A549 (cell line): ENCODE data around the gene MON1B.

Experiments
- CBX2 ChIP-seq: fragments of 200-600 bp; sonication (generic); IDR thresholded peaks from 2 replicates; pipeline ENCODE4 v1.6.1; 2016; ENCODE audit warnings: low read depth, mild to moderate bottlenecking, borderline replicate concordance
- CEBPB ChIP-seq, 2 experiments: fragments of >200 bp in 1 of 2; sonication (Bioruptor Twin) in 1 of 2; formaldehyde crosslinking in 1 of 2; IDR thresholded peaks; 2 replicates each; pipeline ENCODE4 v1.6.1; 2012 to 2016
- FOSL2 ChIP-seq, 2 experiments: fragments of 450-650 bp in 1 of 2; fragments of >200 bp in 1 of 2; sonication (Bioruptor Twin) in 1 of 2; formaldehyde crosslinking; IDR thresholded peaks; 2 replicates each; pipeline versions ENCODE4 v1.5.0 to v1.6.1; 2016 to 2020; ENCODE audit warnings: mild to moderate bottlenecking in 1 of 2, moderate library complexity in 1 of 2
- JUN ChIP-seq, 2 experiments: fragments of >200 bp; sonication (Bioruptor Twin); formaldehyde crosslinking; IDR thresholded peaks; 2 replicates in 1 of 2; 3 replicates in 1 of 2; pipeline ENCODE4 v1.6.1; 2016 to 2017
- RFX5 ChIP-seq: fragments of 450-650 bp; IDR thresholded peaks from 2 replicates; pipeline ENCODE4 v1.7.1; 2014; ENCODE audit warnings: antibody characterized with exemption, mild to moderate bottlenecking, moderate library complexity
- TF ChIP-seq, protein P1 (sequence below): fragments of >200 bp; sonication (Bioruptor Twin); formaldehyde crosslinking; IDR thresholded peaks from 3 replicates; pipeline ENCODE4 v1.6.1; 2016
- TF ChIP-seq, protein P2 (sequence below): fragments of >200 bp; sonication (Bioruptor Twin); formaldehyde crosslinking; IDR thresholded peaks from 3 replicates; pipeline ENCODE4 v1.5.1; 2016
- TF ChIP-seq, protein P3 (sequence below): fragments of 200-600 bp; sonication (generic); IDR thresholded peaks from 2 replicates; pipeline ENCODE4 v1.6.1; 2016; ENCODE audit warnings: antibody characterized with exemption, mild to moderate bottlenecking, moderate library complexity

DNA sequence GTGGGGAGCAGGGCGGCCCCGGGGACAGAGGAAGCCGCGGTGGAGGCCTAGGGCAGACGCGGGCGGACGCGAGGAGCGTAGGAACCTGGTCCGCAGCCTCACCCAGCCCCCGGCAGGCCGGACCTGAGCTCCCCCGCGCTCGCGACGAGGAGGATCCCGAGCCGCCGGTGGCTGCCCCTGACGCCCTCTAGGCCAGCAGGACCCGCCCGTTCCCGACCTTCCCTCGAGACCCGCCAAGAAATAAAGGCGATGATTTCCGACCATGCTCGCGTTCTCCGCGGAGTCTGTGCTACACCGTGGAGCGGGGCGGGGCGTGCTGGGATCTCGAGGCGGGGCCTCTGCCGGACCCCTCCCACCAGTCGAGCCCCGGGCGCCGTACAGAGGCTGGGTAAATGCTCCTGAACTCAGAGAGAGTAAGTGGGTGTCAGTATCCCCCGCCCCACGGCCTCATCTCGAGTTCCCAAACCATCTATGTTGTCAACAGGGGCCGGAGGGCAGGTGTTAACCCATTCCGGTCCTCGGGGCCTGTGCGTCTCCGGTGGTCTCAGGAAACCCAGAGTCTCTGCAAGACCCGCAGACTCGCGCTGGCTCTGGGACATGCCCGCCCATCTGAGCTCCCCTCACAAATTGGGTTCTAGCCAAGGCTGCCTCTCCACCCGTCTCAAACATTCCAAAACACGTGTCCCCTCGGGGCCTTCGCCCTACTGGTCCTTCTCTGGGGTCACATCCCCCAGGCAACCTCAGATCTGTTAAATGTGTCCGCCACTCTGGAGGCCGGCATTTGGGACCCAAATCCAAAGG, 22.0 kb downstream of the MON1B start:
- TF ChIP-seq, protein P1, sequence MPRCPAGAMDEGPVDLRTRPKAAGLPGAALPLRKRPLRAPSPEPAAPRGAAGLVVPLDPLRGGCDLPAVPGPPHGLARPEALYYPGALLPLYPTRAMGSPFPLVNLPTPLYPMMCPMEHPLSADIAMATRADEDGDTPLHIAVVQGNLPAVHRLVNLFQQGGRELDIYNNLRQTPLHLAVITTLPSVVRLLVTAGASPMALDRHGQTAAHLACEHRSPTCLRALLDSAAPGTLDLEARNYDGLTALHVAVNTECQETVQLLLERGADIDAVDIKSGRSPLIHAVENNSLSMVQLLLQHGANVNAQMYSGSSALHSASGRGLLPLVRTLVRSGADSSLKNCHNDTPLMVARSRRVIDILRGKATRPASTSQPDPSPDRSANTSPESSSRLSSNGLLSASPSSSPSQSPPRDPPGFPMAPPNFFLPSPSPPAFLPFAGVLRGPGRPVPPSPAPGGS = no peak
- TF ChIP-seq, protein P2, sequence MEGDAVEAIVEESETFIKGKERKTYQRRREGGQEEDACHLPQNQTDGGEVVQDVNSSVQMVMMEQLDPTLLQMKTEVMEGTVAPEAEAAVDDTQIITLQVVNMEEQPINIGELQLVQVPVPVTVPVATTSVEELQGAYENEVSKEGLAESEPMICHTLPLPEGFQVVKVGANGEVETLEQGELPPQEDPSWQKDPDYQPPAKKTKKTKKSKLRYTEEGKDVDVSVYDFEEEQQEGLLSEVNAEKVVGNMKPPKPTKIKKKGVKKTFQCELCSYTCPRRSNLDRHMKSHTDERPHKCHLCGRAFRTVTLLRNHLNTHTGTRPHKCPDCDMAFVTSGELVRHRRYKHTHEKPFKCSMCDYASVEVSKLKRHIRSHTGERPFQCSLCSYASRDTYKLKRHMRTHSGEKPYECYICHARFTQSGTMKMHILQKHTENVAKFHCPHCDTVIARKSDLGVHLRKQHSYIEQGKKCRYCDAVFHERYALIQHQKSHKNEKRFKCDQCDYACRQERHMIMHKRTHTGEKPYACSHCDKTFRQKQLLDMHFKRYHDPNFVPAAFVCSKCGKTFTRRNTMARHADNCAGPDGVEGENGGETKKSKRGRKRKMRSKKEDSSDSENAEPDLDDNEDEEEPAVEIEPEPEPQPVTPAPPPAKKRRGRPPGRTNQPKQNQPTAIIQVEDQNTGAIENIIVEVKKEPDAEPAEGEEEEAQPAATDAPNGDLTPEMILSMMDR = no peak
- TF ChIP-seq CEBPB (IDR thresholded peaks at IDR 0.05) = no peak
- TF ChIP-seq, protein P3, sequence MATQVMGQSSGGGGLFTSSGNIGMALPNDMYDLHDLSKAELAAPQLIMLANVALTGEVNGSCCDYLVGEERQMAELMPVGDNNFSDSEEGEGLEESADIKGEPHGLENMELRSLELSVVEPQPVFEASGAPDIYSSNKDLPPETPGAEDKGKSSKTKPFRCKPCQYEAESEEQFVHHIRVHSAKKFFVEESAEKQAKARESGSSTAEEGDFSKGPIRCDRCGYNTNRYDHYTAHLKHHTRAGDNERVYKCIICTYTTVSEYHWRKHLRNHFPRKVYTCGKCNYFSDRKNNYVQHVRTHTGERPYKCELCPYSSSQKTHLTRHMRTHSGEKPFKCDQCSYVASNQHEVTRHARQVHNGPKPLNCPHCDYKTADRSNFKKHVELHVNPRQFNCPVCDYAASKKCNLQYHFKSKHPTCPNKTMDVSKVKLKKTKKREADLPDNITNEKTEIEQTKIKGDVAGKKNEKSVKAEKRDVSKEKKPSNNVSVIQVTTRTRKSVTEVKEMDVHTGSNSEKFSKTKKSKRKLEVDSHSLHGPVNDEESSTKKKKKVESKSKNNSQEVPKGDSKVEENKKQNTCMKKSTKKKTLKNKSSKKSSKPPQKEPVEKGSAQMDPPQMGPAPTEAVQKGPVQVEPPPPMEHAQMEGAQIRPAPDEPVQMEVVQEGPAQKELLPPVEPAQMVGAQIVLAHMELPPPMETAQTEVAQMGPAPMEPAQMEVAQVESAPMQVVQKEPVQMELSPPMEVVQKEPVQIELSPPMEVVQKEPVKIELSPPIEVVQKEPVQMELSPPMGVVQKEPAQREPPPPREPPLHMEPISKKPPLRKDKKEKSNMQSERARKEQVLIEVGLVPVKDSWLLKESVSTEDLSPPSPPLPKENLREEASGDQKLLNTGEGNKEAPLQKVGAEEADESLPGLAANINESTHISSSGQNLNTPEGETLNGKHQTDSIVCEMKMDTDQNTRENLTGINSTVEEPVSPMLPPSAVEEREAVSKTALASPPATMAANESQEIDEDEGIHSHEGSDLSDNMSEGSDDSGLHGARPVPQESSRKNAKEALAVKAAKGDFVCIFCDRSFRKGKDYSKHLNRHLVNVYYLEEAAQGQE = no peak
- TF ChIP-seq FOSL2 (IDR thresholded peaks at IDR 0.05) = no peak
- no peak for TF ChIP-seq FOSL2 (CRISPR knock-in tag; IDR thresholded peaks at IDR 0.05)
- TF ChIP-seq CBX2 = no peak
- peak in 1 of 2 experiments; percentile 24; a peak in 2 of 5 replicates for TF ChIP-seq JUN (IDR thresholded peaks at IDR 0.05)
- TF ChIP-seq RFX5 = no peak; the same call in 1 of the 2 replicates
